OCI-LY1 (cell line): ENCODE results near the gene SLC2A4.

Source experiments
- H2AFZ ChIP-seq: fragments of 200-600 bp; sonication (generic), shearing (Covaris generic); 2 replicates; pipeline ENCODE4 v1.6.0; 2014; ENCODE audit warnings: antibody characterized with exemption, mild to moderate bottlenecking, low read length
- H3F3A ChIP-seq: fragments of 200-600 bp; sonication (generic), shearing (Covaris generic); 2 replicates; pipeline ENCODE4 v1.6.0; 2014; ENCODE audit warnings: mild to moderate bottlenecking, antibody characterized with exemption, low read length, moderate library complexity; ENCODE audit not compliant: insufficient read depth
- H3K27ac ChIP-seq: fragments of 200-600 bp; sonication (generic); 2 replicates; pipeline ENCODE4 v1.5.1; 2014; ENCODE audit warnings: low read length, mixed run types, mild to moderate bottlenecking, low read depth; ENCODE audit not compliant: poor library complexity, severe bottlenecking
- H3K27me3 ChIP-seq: fragments of 200-600 bp; sonication (generic); 2 replicates; pipeline ENCODE4 v1.6.0; 2014; ENCODE audit warnings: antibody characterized with exemption, mild to moderate bottlenecking, low read length, moderate library complexity; ENCODE audit not compliant: insufficient read depth
- H3K36me3 ChIP-seq: fragments of 200-600 bp; sonication (generic); 2 replicates; pipeline ENCODE4 v1.6.1; 2014; ENCODE audit warnings: mild to moderate bottlenecking, antibody characterized with exemption, low read length, moderate library complexity, mixed read lengths; ENCODE audit not compliant: insufficient read depth
- H3K4me1 ChIP-seq: fragments of 200-600 bp; sonication (generic); 2 replicates; pipeline ENCODE4 v1.5.1; 2014; ENCODE audit warnings: mild to moderate bottlenecking, low read length, moderate library complexity; ENCODE audit not compliant: insufficient read depth, severe bottlenecking
- H3K4me2 ChIP-seq: fragments of 200-600 bp; sonication (generic), shearing (Covaris generic); 2 replicates; pipeline ENCODE4 v1.6.1; 2014; ENCODE audit warnings: low read length
- H3K4me3 ChIP-seq: fragments of 200-600 bp; sonication (generic); 2 replicates; pipeline ENCODE4 v1.5.1; 2014; ENCODE audit warnings: low read length, low read depth, mild to moderate bottlenecking, mixed read lengths; ENCODE audit not compliant: poor library complexity, severe bottlenecking
- H3K79me2 ChIP-seq: fragments of 200-600 bp; shearing (Covaris generic); 2 replicates; pipeline ENCODE4 v1.6.1; 2016; ENCODE audit warnings: mixed run types, low read length, mixed read lengths; ENCODE audit not compliant: insufficient read depth
- H3K9ac ChIP-seq: fragments of 200-600 bp; sonication (generic), shearing (Covaris generic); 2 replicates; pipeline ENCODE4 v1.6.1; 2014; ENCODE audit warnings: mild to moderate bottlenecking, low read length, mixed read lengths
- H3K9me2 ChIP-seq: fragments of 200-600 bp; sonication (generic), shearing (Covaris generic); 2 replicates; pipeline ENCODE4 v1.6.1; 2014; ENCODE audit warnings: low read depth, mild to moderate bottlenecking, low read length, mixed read lengths
- H3K9me3 ChIP-seq: fragments of 200-600 bp; shearing (Covaris generic); 2 replicates; pipeline ENCODE4 v1.6.1; 2014; ENCODE audit warnings: low read length, mixed read lengths
- H4K20me1 ChIP-seq: fragments of 200-600 bp; sonication (generic), shearing (Covaris generic); 2 replicates; pipeline ENCODE4 v1.6.0; 2016; ENCODE audit warnings: mild to moderate bottlenecking, low read length; ENCODE audit not compliant: insufficient read depth
- EZH2 ChIP-seq: fragments of 200-600 bp; sonication (generic), shearing (Covaris generic); IDR thresholded peaks from 2 replicates; pipeline ENCODE4 v1.8.0; 2017; ENCODE audit warnings: borderline replicate concordance, mixed run types, mild to moderate bottlenecking, antibody characterized with exemption, low read length, moderate library complexity, mixed read lengths
- TF ChIP-seq, protein P1 (sequence below): fragments of 200-600 bp; sonication (generic), shearing (Covaris generic); IDR thresholded peaks from 2 replicates; pipeline ENCODE4 v1.5.1; 2017; ENCODE audit warnings: mild to moderate bottlenecking, antibody characterized with exemption, low read length, moderate library complexity, mixed read lengths

The SLC2A4 gene

DNA sequence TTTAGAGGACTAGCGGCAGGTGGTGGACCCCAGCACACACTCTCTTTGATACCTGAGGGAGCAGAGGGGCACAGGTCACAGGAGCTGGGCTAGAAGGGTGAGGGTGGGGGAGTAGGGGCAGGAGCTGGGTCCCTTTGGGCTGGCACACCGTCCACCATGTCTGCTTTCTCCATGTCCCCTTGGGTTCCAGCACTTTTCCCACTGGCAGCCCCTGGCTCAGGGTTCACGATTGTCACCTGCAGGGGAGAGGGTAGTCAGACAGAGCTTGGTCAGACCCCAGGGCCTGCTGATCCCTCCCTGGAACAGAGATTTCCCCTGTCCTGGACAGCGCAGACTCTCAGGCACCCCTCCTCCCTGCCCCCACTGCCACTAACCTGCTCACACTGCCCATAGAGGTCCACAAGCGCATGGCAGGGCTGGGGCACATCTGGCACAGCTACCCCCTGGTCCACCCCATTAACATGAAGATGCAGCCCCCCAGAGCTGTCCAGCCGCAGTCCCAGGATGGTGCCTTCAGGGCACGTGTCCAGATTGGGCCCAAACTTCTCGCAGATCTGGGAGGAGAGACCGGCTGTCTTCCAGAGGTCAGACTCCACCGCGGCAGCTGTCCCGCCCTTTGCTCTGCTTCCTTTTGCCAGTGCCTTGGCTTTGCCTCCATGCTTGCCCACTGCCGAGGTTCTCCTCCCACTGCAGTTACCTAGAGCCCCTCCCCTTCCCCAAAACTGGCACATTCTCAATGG, 36.8 kb downstream of the SLC2A4 start:
- no peak for TF ChIP-seq EZH2
- peaks cover 77% of the 10 kb centered on the region for H3K36me3 ChIP-seq
- no peaks in the 10 kb centered on the region for H3K9me2 ChIP-seq
- H3K27ac ChIP-seq, result no peak overlapping the region
- H3K4me1 ChIP-seq, result peaks cover 23% of the 10 kb centered on the region
- no peaks in the 10 kb centered on the region for H3K27me3 ChIP-seq
- no peak overlapping the region for H3K4me3 ChIP-seq
- H3K4me2 ChIP-seq, result no peak overlapping the region
- H3K79me2 ChIP-seq, result no peaks in the 10 kb centered on the region
- H4K20me1 ChIP-seq, result no peaks in the 10 kb centered on the region
- H3K9me3 ChIP-seq, result no peaks in the 10 kb centered on the region
- H3F3A ChIP-seq, result 0 out of 2 replicates have a peak, but pooled peaks cover 8% of the 10 kb centered on the region
- H2AFZ ChIP-seq, result no peak overlapping the region
- no peak overlapping the region for H3K9ac ChIP-seq

- Histone ChIP-seq H4K20me1 (no peaks in the 10 kb centered on the region), H3F3A (0 out of 2 replicates have a peak, but pooled peaks cover 2% of the 10 kb centered on the region), H2AFZ (no peak overlapping the region), H3K9ac (no peak overlapping the region), H3K27ac (no peak overlapping the region), H3K36me3 (peaks cover 87% of the 10 kb centered on the region), H3K4me2 (no peak overlapping the region), H3K9me2 (no peaks in the 10 kb centered on the region), H3K27me3 (no peaks in the 10 kb centered on the region), H3K4me3 (no peak overlapping the region), H3K4me1 (no peaks in the 10 kb centered on the region), H3K79me2 (no peaks in the 10 kb centered on the region), H3K9me3 (no peaks in the 10 kb centered on the region)
- no peak for TF ChIP-seq EZH2
- TF ChIP-seq, protein P1, sequence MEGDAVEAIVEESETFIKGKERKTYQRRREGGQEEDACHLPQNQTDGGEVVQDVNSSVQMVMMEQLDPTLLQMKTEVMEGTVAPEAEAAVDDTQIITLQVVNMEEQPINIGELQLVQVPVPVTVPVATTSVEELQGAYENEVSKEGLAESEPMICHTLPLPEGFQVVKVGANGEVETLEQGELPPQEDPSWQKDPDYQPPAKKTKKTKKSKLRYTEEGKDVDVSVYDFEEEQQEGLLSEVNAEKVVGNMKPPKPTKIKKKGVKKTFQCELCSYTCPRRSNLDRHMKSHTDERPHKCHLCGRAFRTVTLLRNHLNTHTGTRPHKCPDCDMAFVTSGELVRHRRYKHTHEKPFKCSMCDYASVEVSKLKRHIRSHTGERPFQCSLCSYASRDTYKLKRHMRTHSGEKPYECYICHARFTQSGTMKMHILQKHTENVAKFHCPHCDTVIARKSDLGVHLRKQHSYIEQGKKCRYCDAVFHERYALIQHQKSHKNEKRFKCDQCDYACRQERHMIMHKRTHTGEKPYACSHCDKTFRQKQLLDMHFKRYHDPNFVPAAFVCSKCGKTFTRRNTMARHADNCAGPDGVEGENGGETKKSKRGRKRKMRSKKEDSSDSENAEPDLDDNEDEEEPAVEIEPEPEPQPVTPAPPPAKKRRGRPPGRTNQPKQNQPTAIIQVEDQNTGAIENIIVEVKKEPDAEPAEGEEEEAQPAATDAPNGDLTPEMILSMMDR, result no peak
Measured at GRCh38 chr17:7321466-7321865, 39.9 kb downstream of the SLC2A4 start.

DNA sequence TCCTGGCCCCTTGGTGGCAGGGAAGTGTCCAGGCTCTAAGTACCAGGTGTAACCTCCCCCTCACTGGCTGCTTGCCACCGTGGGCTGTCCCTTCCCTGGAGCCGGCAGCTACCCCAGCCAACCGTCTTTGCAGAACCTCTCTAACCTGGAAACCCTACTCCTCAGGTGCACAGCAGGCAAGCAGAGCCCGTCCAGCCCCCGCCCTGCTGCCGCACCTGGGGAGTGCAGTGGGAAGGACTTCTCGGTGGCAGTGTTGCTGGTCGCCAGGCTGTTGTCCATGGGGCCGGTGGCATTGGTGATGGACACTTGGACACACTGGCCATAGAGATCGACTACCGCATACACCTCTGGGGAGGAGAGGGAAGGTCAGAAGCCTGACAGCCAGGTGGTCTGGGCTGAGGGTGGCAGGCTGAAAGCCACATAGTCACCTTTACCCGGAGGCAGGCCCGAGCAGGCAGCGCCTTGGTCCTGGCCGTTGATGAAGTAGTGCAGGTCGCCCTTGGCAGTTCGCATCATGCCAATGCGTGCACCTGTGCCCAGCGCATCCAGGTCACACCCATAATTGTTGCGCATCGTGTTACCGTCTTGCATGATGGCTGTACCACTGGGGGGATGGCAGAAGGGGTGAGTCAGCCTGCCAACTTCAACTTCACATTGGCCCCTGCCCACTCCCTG, 41.1 kb downstream of the SLC2A4 start:
- peaks cover 81% of the 10 kb centered on the region for H3K36me3 ChIP-seq
- H3K9me3 ChIP-seq, result no peaks in the 10 kb centered on the region
- 0 out of 2 replicates have a peak, but pooled peaks cover 2% of the 10 kb centered on the region for H3F3A ChIP-seq
- H4K20me1 ChIP-seq, result no peaks in the 10 kb centered on the region
- no peak overlapping the region for H2AFZ ChIP-seq
- no peaks in the 10 kb centered on the region for H3K27me3 ChIP-seq
- H3K9me2 ChIP-seq, result no peaks in the 10 kb centered on the region
- no peak overlapping the region for H3K9ac ChIP-seq
- peaks cover 3% of the 10 kb centered on the region for H3K4me1 ChIP-seq
- no peak overlapping the region for H3K27ac ChIP-seq
- no peak for TF ChIP-seq EZH2
- TF ChIP-seq, protein P1, result no peak
- H3K4me3 ChIP-seq, result no peak overlapping the region
- no peak overlapping the region for H3K4me2 ChIP-seq
- H3K79me2 ChIP-seq, result no peaks in the 10 kb centered on the region
